Hepatocyte (in vitro differentiated cells): ENCODE results near the gene CLDN8. TPM values are rescaled to one million over a fixed set of nuclear protein-coding genes. Genes with fewer than 3 reads are reported as not detected.

ENCODE experiments used
- DNase-seq: peaks from one replicate; pipeline ENCODE4 v3.0.0-alpha.2; 2016; ENCODE audit warnings: low spot score
- H2AFZ ChIP-seq: fragments of 200-600 bp; sonication (generic); 2 replicates; pipeline ENCODE4 v1.6.0; 2016; ENCODE audit warnings: antibody characterized with exemption, mild to moderate bottlenecking
- H3K27ac ChIP-seq: fragments of 200-600 bp; sonication (generic); 2 replicates; pipeline ENCODE4 v1.5.1; 2016; ENCODE audit warnings: mild to moderate bottlenecking
- H3K27me3 ChIP-seq: fragments of 200-600 bp; sonication (generic); 2 replicates; pipeline ENCODE4 v1.6.1; 2016
- H3K36me3 ChIP-seq: fragments of 200-600 bp; sonication (generic); replicated peaks from 2 replicates; pipeline ENCODE4 v1.5.1; 2016; ENCODE audit warnings: low read depth; ENCODE audit not compliant: insufficient read depth
- H3K4me1 ChIP-seq: fragments of 200-600 bp; sonication (generic); 2 replicates; pipeline ENCODE4 v1.5.1; 2016; ENCODE audit warnings: mild to moderate bottlenecking, moderate library complexity; ENCODE audit not compliant: insufficient read depth
- H3K4me2 ChIP-seq: fragments of 200-600 bp; sonication (generic); 2 replicates; pipeline ENCODE4 v1.6.0; 2016
- H3K4me3 ChIP-seq: fragments of 200-600 bp; sonication (generic); 2 replicates; pipeline ENCODE4 v1.5.1; 2016; ENCODE audit warnings: mild to moderate bottlenecking
- H3K79me2 ChIP-seq: fragments of 200-600 bp; sonication (generic); 2 replicates; pipeline ENCODE4 v1.6.0; 2017; ENCODE audit warnings: mild to moderate bottlenecking
- H3K9me2 ChIP-seq: fragments of 200-600 bp; sonication (generic); replicated peaks from 2 replicates; pipeline ENCODE4 v1.6.0; 2017; ENCODE audit warnings: mild to moderate bottlenecking; ENCODE audit not compliant: insufficient read depth
- H3K9me3 ChIP-seq: fragments of 200-600 bp; sonication (generic); 2 replicates; pipeline ENCODE4 v1.5.1; 2016; ENCODE audit warnings: low read depth, mild to moderate bottlenecking
- H4K20me1 ChIP-seq: fragments of 200-600 bp; sonication (generic); 2 replicates; pipeline ENCODE4 v1.6.0; 2016; ENCODE audit warnings: mild to moderate bottlenecking; ENCODE audit not compliant: insufficient read depth, poor library complexity, severe bottlenecking
- CTCF ChIP-seq: fragments of 200-600 bp; sonication (generic); IDR thresholded peaks from 2 replicates; pipeline ENCODE4 v1.5.1; 2016; ENCODE audit warnings: antibody characterized with exemption, mild to moderate bottlenecking; ENCODE audit not compliant: poor library complexity
- EZH2 ChIP-seq: fragments of 200-600 bp; sonication (generic); IDR thresholded peaks from 2 replicates; pipeline ENCODE4 v1.6.1; 2016; ENCODE audit warnings: antibody characterized with exemption, mild to moderate bottlenecking, borderline replicate concordance
- EZH2phosphoT487 ChIP-seq: fragments of 200-600 bp; sonication (generic); IDR thresholded peaks from one replicate; pipeline ENCODE4 v1.6.1; 2018; ENCODE audit warnings: antibody characterized with exemption, mild to moderate bottlenecking, low read depth, moderate library complexity; ENCODE audit not compliant: unreplicated experiment, severe bottlenecking
- WGBS: methylation state at CpG from one replicate; pipeline ENCODE4 v1.1.6; 2016; ENCODE audit warnings: low lambda C conversion rate; ENCODE audit errors: missing lambda C conversion rate; 5-methylcytosine and 5-hydroxymethylcytosine counted together
- polyA plus RNA-seq: library from polyadenylated mRNA; unstranded; fragments of >200 nt; fragmentation: Nextera tagmentation; extraction: Ambion mirVana; gene quantifications from 2 replicates; pipeline ENCODE4 v1.2.1, GENCODE V29; 2016
- total RNA-seq: library from RNA; depleted of rRNA; stranded (reverse); fragments of >200 nt; gene quantifications from 2 replicates; pipeline ENCODE4 v1.2.3, GENCODE V29; 2014

Gene CLDN8
- total and polyA plus RNA-seq, 2 experiments from 2014 or later, result 0.44 to 0.67 TPM

DNA sequence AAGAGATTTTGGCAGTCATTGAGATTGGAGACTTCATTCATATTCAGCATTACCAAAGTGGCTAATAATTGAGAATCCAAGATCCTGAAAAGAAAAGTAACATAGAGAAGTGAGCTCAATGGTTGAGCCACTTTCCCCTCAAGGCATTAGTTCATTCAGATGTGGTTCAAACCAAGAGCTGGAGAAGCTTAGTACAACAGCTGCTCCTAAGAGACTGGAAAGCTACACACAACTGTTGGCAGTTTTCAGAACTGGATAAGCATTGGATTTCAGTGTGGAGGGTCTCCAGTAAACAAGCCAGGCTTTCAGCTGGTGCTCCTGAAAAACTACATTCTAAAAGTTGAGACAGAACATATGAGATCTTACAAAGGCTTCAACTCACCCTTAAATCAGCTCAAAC is 29.2 kb upstream of the CLDN8 start:
- Histone ChIP-seq H3K27ac (no peak overlapping the region), H3K4me3 (no peak overlapping the region), H3K9me2 (no peaks in the 10 kb centered on the region), H3K4me2 (no peak overlapping the region), H3K4me1 (no peaks in the 10 kb centered on the region), H2AFZ (no peak overlapping the region), H3K79me2 (no peaks in the 10 kb centered on the region), H3K36me3 (no peaks in the 10 kb centered on the region), H4K20me1 (no peaks in the 10 kb centered on the region), H3K27me3 (no peaks in the 10 kb centered on the region), H3K9me3 (no peaks in the 10 kb centered on the region)
- TF ChIP-seq EZH2phosphoT487 (no peak), EZH2 (no peak), CTCF (no peak)
- DNase-seq, result no peak

GRCh38 chr21:30243691-30244090 is 27.8 kb upstream of the CLDN8 start:
- no peaks in the 10 kb centered on the region for H3K36me3 ChIP-seq
- H3K9me3 ChIP-seq, result no peaks in the 10 kb centered on the region
- no peaks in the 10 kb centered on the region for H4K20me1 ChIP-seq
- no peaks in the 10 kb centered on the region for H3K79me2 ChIP-seq
- no peak overlapping the region for H2AFZ ChIP-seq
- H3K27me3 ChIP-seq, result no peaks in the 10 kb centered on the region
- no peak for DNase-seq
- H3K27ac ChIP-seq, result no peak overlapping the region
- H3K4me3 ChIP-seq, result no peak overlapping the region
- H3K4me1 ChIP-seq, result no peaks in the 10 kb centered on the region
- no peak for TF ChIP-seq EZH2
- TF ChIP-seq EZH2phosphoT487, result no peak
- no peak for TF ChIP-seq CTCF
- H3K4me2 ChIP-seq, result no peak overlapping the region
- no peaks in the 10 kb centered on the region for H3K9me2 ChIP-seq

- 61% methylated on average over 3 of the region's 3 CpGs for WGBS
- H3K79me2 ChIP-seq, result no peaks in the 10 kb centered on the region
- TF ChIP-seq CTCF, result no peak
- no peak for TF ChIP-seq EZH2
- TF ChIP-seq EZH2phosphoT487, result no peak
- no peaks in the 10 kb centered on the region for H3K27me3 ChIP-seq
- no peaks in the 10 kb centered on the region for H3K9me2 ChIP-seq
- no peaks in the 10 kb centered on the region for H3K4me1 ChIP-seq
- no peaks in the 10 kb centered on the region for H4K20me1 ChIP-seq
- H3K4me3 ChIP-seq, result no peak overlapping the region
- no peak for DNase-seq
- no peaks in the 10 kb centered on the region for H3K9me3 ChIP-seq
- H3K4me2 ChIP-seq, result no peak overlapping the region
- H3K27ac ChIP-seq, result no peak overlapping the region
- H2AFZ ChIP-seq, result no peak overlapping the region
- H3K36me3 ChIP-seq, result no peaks in the 10 kb centered on the region
These were observed 24.8 kb upstream of the CLDN8 start for GRCh38 chr21:30240661-30241060.

- Histone ChIP-seq H3K4me2 (no peak overlapping the region), H4K20me1 (no peaks in the 10 kb centered on the region), H3K4me3 (no peak overlapping the region), H3K27me3 (no peaks in the 10 kb centered on the region), H3K27ac (no peak overlapping the region), H3K79me2 (no peaks in the 10 kb centered on the region), H3K36me3 (no peaks in the 10 kb centered on the region), H3K4me1 (no peaks in the 10 kb centered on the region), H3K9me3 (no peaks in the 10 kb centered on the region), H3K9me2 (no peaks in the 10 kb centered on the region), H2AFZ (no peak overlapping the region)
- DNase-seq, result no peak
- WGBS, result 100% methylated on average over 1 of the region's 1 CpG
- TF ChIP-seq EZH2 (no peak), EZH2phosphoT487 (no peak), CTCF (no peak)
These were observed 22.3 kb upstream of the CLDN8 start for GRCh38 chr21:30238168-30238567.
